Measurements from ENCODE around the gene FLAD1. TPM values are rescaled to one million over a fixed set of nuclear protein-coding genes. Genes with fewer than 3 reads are reported as not detected.
A peak's percentile ranks its signal among the peaks of the same experiment; 100 is the strongest.
"Not testable (repeated sequence)": the region's sequence is repeated elsewhere in the genome, so short reads cannot be mapped to it uniquely, and the experiment has no call there.

FLAD1 gene
- total RNA-seq, 2 donors from 2014 or later = 34.6 to 68.3 TPM

DNA sequence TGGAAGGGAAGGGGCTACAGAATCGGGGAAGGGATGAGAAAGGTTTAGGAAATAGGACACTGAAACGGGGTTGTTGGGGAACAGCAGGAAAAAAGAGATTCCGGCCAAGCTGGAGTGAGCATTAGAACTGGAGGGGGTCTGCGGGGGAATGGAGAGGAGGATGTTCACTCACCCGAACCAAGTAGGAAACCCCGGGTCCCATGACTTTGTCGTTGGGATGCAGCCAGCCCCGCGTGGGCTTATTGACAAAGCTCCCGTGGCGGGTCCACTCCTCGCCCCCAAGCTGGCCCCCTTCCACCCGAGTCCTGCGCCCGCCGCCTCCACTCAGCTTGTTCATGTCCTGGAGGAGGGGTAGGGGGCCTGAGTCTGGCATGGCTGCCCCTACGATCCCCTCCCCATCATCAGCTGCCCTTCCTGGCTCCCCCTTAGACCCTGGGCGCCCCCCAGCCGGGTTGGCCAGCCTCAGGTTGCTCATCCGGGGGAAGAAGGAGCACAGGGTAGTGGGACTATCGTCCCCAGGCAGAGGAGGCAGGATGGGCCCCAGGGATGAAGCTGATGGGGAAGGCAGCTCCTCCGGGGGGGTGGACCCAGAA is 13.2 kb upstream of the FLAD1 start:
- peak overlapping the region; percentile 27 for H3K4me3 Mint-ChIP-seq
- no peak for ATAC-seq (replicated peaks)
- peaks cover 26% of the 10 kb centered on the region for H3K4me1 Mint-ChIP-seq
- H3K27me3 Mint-ChIP-seq = no peaks in the 10 kb centered on the region
- peaks cover 65% of the 10 kb centered on the region for H3K36me3 Mint-ChIP-seq (ENCODE audit: low read depth)
- no peaks in the 10 kb centered on the region for H3K9me3 Mint-ChIP-seq
- peak overlapping the region; percentile 94 for H3K27ac Mint-ChIP-seq

- no peak for ATAC-seq (replicated peaks)
- H3K9me3 Mint-ChIP-seq = no peaks in the 10 kb centered on the region
- H3K4me1 Mint-ChIP-seq = peaks cover 26% of the 10 kb centered on the region
- H3K36me3 Mint-ChIP-seq (ENCODE audit: low read depth) = peaks cover 56% of the 10 kb centered on the region
- H3K4me3 Mint-ChIP-seq = peak within 1 kb of the TSS; percentile 27
- H3K27me3 Mint-ChIP-seq = no peaks in the 10 kb centered on the region
- peak within 1 kb of the TSS; percentile 94 for H3K27ac Mint-ChIP-seq
These were observed 12.4 kb upstream of the FLAD1 start, which contains the start of gene SHC1 for GRCh38 chr1:154970631-154971340. SHC1 (minus strand) TSS chr1:154970747; CDS start chr1:154970526, 221 bp downstream.

DNA sequence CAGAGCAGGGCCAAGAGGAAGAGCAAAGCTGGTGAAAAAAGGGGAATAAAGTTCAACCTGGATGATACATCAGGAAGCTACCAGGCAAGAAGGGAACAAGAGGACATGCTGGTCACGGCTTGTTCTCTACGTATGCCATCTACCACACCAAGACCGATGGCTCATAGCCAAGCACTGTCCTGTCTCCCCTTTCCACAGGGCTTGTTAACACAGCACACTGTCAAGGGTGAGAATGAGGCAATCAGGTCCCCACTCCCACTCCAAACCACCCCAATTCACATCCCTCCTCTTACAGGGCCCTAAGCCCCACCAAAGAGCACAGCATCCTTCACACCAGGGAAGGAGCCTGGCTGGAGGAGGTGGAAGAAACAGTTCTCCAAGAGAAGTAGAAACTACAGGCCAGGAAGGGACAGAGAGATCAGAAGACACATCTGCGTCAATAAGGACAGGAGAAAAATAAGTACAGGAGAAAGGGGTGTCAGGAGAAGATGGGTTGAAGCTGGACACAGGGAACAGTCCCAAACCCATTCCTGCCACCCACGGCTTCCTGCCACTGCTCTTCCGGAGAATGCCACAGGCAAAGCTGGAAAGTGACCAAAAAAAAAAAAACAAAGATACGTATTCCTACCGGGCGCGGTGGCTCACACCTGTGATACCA is 11.7 kb upstream of the FLAD1 start:
- H3K4me3 Mint-ChIP-seq = no peak overlapping the region
- peak overlapping the region; percentile 94 for H3K27ac Mint-ChIP-seq
- H3K27me3 Mint-ChIP-seq = no peaks in the 10 kb centered on the region
- H3K36me3 Mint-ChIP-seq (ENCODE audit: low read depth) = peaks cover 52% of the 10 kb centered on the region
- no peaks in the 10 kb centered on the region for H3K9me3 Mint-ChIP-seq
- H3K4me1 Mint-ChIP-seq = peaks cover 27% of the 10 kb centered on the region
- ATAC-seq (replicated peaks) = no peak

DNA sequence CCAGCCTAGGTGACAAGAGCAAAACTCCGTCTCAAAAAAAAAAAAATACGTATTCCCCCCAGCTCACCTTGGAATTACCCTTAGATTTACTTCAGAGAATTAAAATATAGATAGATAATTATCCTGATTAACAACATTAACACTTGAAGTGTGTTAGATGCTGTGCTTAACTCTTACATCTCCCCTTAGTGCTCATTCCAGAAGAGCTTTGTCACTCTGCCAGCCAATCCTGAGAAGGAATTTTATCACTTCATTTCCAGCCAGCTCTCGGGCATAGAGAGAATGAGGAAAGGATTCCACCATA is 11.0 kb upstream of the FLAD1 start:
- H3K27me3 Mint-ChIP-seq = no peaks in the 10 kb centered on the region
- no peak overlapping the region for H3K27ac Mint-ChIP-seq
- no peak for ATAC-seq (replicated peaks)
- H3K4me1 Mint-ChIP-seq = peaks cover 31% of the 10 kb centered on the region
- H3K9me3 Mint-ChIP-seq = no peaks in the 10 kb centered on the region
- peaks cover 52% of the 10 kb centered on the region for H3K36me3 Mint-ChIP-seq (ENCODE audit: low read depth)
- no peak overlapping the region for H3K4me3 Mint-ChIP-seq

DNA sequence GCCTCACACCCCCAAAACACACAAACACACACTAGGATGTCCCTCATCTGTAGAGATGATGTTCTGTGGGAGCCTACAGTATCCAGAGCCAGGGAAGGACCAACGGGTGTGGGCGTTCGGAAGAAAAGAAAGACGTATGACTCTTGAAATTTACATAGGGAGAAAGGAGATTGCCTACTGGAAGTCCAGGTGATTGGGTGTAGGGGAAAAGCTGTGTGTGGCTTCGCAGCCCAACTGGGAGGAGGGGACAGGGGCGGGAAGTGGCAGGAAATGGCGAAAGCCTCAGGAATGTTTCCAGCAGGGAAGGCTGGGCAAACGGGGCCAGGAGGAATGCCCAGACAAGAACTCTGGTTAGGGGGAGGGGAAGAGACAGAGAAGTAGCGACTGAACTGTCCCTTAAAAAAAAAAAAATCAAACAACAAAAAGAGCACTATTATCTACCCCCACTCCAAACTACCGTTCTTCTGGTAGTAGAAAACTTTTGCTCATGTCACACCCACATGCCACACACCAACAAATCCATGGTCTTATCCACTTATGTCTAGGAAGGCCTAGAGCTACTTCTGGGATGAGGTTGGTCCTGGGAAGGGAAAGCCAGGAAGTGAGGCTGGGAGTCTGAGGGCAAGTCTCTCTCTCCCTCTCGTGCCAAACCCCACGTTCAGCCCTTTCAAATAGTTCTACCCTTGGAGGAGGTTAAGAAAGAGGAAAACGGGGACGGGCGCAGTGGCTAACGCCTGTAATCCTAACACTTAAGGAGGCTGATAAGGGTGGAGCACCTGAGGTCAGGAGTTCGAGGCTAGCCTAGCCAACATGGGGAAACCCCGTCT is 10.4 kb upstream of the FLAD1 start:
- peaks cover 31% of the 10 kb centered on the region for H3K4me1 Mint-ChIP-seq
- H3K27me3 Mint-ChIP-seq = no peaks in the 10 kb centered on the region
- no peaks in the 10 kb centered on the region for H3K9me3 Mint-ChIP-seq
- H3K4me3 Mint-ChIP-seq = no peak overlapping the region
- peaks cover 52% of the 10 kb centered on the region for H3K36me3 Mint-ChIP-seq (ENCODE audit: low read depth)
- ATAC-seq (replicated peaks) = no peak
- H3K27ac Mint-ChIP-seq = no peak overlapping the region

DNA sequence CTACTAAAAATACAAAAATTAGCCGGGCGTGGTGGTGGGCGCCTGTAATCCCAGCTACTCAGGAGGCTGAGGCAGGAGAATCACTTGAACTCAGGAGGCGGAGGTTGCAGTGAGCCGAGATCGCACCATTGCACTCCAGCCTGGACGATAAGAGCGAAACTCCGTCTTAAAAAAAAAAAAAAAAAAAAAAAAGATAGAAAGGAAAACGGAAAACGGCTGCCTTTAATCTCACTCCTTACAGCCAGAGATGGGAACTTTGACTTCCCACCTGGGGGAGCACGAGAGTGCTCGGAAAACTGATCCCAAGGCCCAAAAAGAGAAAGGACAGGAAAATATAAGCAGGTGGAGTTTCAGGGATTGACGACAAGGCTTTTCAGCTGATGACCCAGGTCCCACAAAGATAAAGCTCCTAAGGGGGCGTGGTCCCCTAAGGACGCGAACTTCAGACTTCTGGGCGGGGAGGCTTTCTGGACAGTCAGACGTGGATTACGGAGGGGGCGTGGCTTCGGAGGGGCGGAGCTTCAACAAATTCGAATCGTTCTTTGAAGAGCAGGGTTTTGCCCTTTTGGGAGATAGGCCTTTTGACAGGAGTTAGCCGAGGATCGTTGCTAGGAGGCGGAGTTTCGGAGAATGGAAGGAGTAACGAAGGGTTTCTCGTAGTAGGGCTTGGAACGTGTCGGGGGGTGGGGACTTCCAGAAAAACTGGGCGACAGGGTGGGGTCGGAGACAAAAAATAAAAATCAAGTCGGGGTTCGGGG is 9.6 kb upstream of the FLAD1 start:
- Mint-ChIP-seq H3K4me3 (no peak overlapping the region), H3K4me1 (peaks cover 31% of the 10 kb centered on the region), H3K36me3 (ENCODE audit: low read depth) (peaks cover 52% of the 10 kb centered on the region), H3K27me3 (no peaks in the 10 kb centered on the region), H3K27ac (no peak overlapping the region), H3K9me3 (no peaks in the 10 kb centered on the region)
- ATAC-seq (replicated peaks) = peak; percentile 42

DNA sequence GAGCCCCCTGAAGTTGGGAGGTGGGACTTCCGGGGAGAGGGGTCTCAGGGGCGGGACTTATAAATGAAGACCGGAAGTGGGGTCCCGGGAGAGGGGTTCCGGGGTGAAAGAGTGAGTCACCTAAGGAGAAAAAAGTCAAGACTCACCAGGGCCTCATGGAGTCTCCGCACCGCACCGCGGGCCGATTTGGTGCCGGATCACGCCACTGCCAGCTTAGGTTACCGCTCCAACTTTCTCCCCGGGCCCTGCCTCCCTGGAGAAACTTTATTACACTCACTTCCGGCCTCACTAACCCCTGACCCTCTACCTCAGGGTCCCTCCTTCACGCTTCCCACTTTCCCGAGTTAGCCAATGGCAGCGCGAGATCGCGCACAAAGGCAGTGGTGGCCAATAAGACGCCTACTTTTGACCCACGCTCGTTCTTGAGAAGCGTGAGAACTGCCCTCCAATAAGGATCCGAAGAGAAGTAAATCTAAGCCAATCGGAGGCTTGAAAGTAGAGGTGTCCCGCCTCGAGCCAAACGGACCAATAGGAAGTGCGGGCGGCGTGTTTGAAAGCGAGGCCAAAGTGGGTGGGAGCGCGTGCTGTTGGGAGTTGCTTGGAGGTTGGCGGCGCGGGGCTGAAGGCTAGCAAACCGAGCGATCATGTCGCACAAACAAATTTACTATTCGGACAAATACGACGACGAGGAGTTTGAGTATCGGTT is 8.9 kb upstream of the FLAD1 start, which contains the start of gene CKS1B:
CKS1B (plus strand) TSS at position 580 of the 706 bp plus-strand sequence; CDS start at position 645, 65 bp downstream.
- H3K9me3 Mint-ChIP-seq = no peaks in the 10 kb centered on the region
- H3K4me3 Mint-ChIP-seq = no peak within 1 kb of the TSS
- H3K36me3 Mint-ChIP-seq (ENCODE audit: low read depth) = peaks cover 52% of the 10 kb centered on the region
- peak; percentile 86 for ATAC-seq (replicated peaks)
- H3K27ac Mint-ChIP-seq = no peak within 1 kb of the TSS
- no peaks in the 10 kb centered on the region for H3K27me3 Mint-ChIP-seq
- H3K4me1 Mint-ChIP-seq = peaks cover 28% of the 10 kb centered on the region

- ATAC-seq (replicated peaks) = peak; percentile 60
- peaks cover 52% of the 10 kb centered on the region for H3K36me3 Mint-ChIP-seq (ENCODE audit: low read depth)
- H3K9me3 Mint-ChIP-seq = no peaks in the 10 kb centered on the region
- H3K27ac Mint-ChIP-seq = no peak overlapping the region
- no peak overlapping the region for H3K4me3 Mint-ChIP-seq
- no peaks in the 10 kb centered on the region for H3K27me3 Mint-ChIP-seq
- peaks cover 27% of the 10 kb centered on the region for H3K4me1 Mint-ChIP-seq
These were observed 8.2 kb upstream of the FLAD1 start for GRCh38 chr1:154974808-154975408.

DNA sequence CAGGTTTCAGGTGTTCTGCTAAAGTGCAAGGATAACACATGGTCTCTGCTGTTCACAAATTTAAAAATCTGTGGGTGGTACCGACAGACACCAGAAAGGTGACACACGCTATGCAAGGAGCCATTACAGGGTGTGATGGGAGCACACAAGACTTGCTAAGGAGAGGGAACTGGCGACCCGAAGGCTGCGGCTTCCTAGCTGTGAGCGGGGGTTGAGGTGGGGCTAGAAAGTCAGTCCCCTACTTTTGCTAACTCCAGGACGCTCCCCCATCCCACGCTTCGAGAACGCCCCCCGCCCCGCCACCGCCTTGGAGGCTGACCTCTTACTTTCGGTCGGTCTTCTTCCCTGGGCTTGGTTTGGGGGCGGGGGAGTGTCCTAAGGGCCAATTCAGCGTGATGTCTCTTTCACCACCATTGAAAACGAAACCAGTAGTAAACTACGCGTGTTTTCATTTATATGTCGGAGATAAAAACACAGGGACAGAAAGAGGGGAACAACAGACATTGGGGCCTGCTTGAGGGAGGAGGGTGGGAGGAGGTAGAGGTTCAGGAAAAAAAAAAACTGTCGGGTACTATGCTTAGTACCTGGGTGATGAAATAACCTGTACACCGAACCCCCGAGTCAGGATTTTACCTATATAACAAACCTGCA is 7.6 kb upstream of the FLAD1 start:
- Mint-ChIP-seq H3K9me3 (no peaks in the 10 kb centered on the region), H3K36me3 (ENCODE audit: low read depth) (peaks cover 54% of the 10 kb centered on the region), H3K27ac (no peak overlapping the region), H3K4me1 (peaks cover 27% of the 10 kb centered on the region), H3K4me3 (no peak overlapping the region), H3K27me3 (no peaks in the 10 kb centered on the region)
- ATAC-seq (replicated peaks) = peak; percentile 13

GRCh38 chr1:154977762-154978161 is 5.4 kb upstream of the FLAD1 start:
- peak overlapping the region; percentile 61 for H3K27ac Mint-ChIP-seq
- not testable (repeated sequence) for H3K4me3 Mint-ChIP-seq; H3K9me3 Mint-ChIP-seq; H3K27me3 Mint-ChIP-seq; ATAC-seq (replicated peaks)
- peaks cover 14% of the 10 kb centered on the region for H3K4me1 Mint-ChIP-seq
- H3K36me3 Mint-ChIP-seq (ENCODE audit: low read depth) = peaks cover 48% of the 10 kb centered on the region

DNA sequence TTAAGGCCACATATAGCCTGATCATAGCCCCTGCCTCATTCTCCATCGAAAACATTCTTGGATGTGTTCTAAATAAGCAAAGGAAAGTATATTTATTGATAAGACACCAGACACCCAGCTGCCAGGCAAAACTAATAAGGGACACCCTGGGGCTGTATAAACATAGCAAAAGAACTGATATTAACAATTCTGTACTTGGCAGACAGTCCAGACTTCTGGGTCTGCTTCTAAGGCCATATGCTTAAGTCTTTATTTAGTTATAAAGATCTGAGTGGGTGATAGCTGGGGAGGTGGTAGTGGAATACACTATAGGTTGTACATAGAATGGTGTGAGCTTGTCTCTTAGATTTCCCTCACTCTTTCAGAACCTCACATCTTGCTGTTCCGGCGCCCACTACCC is 4.8 kb upstream of the FLAD1 start:
- no peaks in the 10 kb centered on the region for H3K27me3 Mint-ChIP-seq

GRCh38 chr1:154982341-154982740 is 803 bp upstream of the FLAD1 start:
- H3K4me3 Mint-ChIP-seq = no peak overlapping the region
- no peak for ATAC-seq (replicated peaks)
- no peak overlapping the region for H3K27ac Mint-ChIP-seq
- peaks cover 61% of the 10 kb centered on the region for H3K36me3 Mint-ChIP-seq (ENCODE audit: low read depth)
- H3K27me3 Mint-ChIP-seq = no peaks in the 10 kb centered on the region
- H3K4me1 Mint-ChIP-seq = peaks cover 9% of the 10 kb centered on the region
- no peaks in the 10 kb centered on the region for H3K9me3 Mint-ChIP-seq

More for the DNA sequence above, 4.8 kb upstream of the FLAD1 start:
- ATAC-seq (replicated peaks) = no peak
- Mint-ChIP-seq H3K36me3 (ENCODE audit: low read depth) (peaks cover 45% of the 10 kb centered on the region), H3K4me3 (no peak overlapping the region), H3K27ac (no peak overlapping the region), H3K9me3 (no peaks in the 10 kb centered on the region), H3K4me1 (peaks cover 14% of the 10 kb centered on the region)

All from activated T-helper 17 cell treated with anti-CD3 and anti-CD28 coated beads, Interleukin-2, amount 50 U/mL, for 72 hours (primary cell).